ENCODE measurements around the gene BYSL.

Gene BYSL

DNA sequence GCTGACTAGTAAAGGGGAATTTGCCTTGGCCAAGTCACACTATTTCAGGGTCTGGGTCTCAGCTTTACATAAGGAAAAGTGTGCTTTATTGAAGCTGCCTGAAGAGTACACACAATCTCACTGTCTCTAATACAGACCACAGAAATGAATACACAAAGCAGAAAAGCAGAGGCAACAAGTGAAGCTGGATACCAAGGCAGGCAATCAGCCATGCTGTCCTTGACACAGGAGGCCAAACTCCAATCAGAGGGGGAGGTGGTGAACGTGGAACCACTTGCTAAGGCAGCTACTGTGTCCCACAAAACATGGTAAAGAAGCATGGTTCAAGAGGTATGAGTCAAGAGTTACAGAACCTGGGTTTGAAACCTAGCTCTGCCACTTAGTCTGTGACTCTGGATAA lies 42.1 kb downstream of the BYSL start:
- DNase-seq (ENCODE audit: low read depth) = no peak
- H3K4me3 ChIP-seq (ENCODE audit: low read depth, low read length) = no peak overlapping the region
- TF ChIP-seq POLR2A (IDR thresholded peaks at IDR 0.05; ENCODE audit: extremely low read depth, insufficient read length) = no peak
- no peak for TF ChIP-seq MAX (IDR thresholded peaks at IDR 0.05; ENCODE audit: low read depth, low read length)
- TF ChIP-seq, protein P1, sequence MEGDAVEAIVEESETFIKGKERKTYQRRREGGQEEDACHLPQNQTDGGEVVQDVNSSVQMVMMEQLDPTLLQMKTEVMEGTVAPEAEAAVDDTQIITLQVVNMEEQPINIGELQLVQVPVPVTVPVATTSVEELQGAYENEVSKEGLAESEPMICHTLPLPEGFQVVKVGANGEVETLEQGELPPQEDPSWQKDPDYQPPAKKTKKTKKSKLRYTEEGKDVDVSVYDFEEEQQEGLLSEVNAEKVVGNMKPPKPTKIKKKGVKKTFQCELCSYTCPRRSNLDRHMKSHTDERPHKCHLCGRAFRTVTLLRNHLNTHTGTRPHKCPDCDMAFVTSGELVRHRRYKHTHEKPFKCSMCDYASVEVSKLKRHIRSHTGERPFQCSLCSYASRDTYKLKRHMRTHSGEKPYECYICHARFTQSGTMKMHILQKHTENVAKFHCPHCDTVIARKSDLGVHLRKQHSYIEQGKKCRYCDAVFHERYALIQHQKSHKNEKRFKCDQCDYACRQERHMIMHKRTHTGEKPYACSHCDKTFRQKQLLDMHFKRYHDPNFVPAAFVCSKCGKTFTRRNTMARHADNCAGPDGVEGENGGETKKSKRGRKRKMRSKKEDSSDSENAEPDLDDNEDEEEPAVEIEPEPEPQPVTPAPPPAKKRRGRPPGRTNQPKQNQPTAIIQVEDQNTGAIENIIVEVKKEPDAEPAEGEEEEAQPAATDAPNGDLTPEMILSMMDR (IDR thresholded peaks at IDR 0.05; ENCODE audit: low read depth, low read length) = no peak
- no peak for TF ChIP-seq MYC (IDR thresholded peaks at IDR 0.05; ENCODE audit: low read depth, low read length)

- H3K4me3 ChIP-seq (ENCODE audit: low read depth, low read length) = no peak overlapping the region
- peak; percentile 33 for DNase-seq (ENCODE audit: low read depth)
- TF ChIP-seq MAX (IDR thresholded peaks at IDR 0.05; ENCODE audit: low read depth, low read length) = no peak
- TF ChIP-seq, protein P1 (IDR thresholded peaks at IDR 0.05; ENCODE audit: low read depth, low read length) = no peak
- TF ChIP-seq POLR2A (IDR thresholded peaks at IDR 0.05; ENCODE audit: extremely low read depth, insufficient read length) = no peak
- TF ChIP-seq MYC (IDR thresholded peaks at IDR 0.05; ENCODE audit: low read depth, low read length) = no peak
Measured at GRCh38 chr6:41964201-41964887, 43.0 kb downstream of the BYSL start.

GRCh38 chr6:41965429-41966213 lies 44.3 kb downstream of the BYSL start:
- TF ChIP-seq MYC (IDR thresholded peaks at IDR 0.05; ENCODE audit: low read depth, low read length) (no peak), MAX (IDR thresholded peaks at IDR 0.05; ENCODE audit: low read depth, low read length) (no peak), POLR2A (IDR thresholded peaks at IDR 0.05; ENCODE audit: extremely low read depth, insufficient read length) (no peak)
- TF ChIP-seq, protein P1 (IDR thresholded peaks at IDR 0.05; ENCODE audit: low read depth, low read length) = no peak
- no peak overlapping the region for H3K4me3 ChIP-seq (ENCODE audit: low read depth, low read length)
- DNase-seq (ENCODE audit: low read depth) = no peak

GRCh38 chr6:41966214-41966920 lies 45.1 kb downstream of the BYSL start:
- TF ChIP-seq MYC (IDR thresholded peaks at IDR 0.05; ENCODE audit: low read depth, low read length) = no peak
- no peak for TF ChIP-seq MAX (IDR thresholded peaks at IDR 0.05; ENCODE audit: low read depth, low read length)
- TF ChIP-seq, protein P1 (IDR thresholded peaks at IDR 0.05; ENCODE audit: low read depth, low read length) = no peak
- TF ChIP-seq POLR2A (IDR thresholded peaks at IDR 0.05; ENCODE audit: extremely low read depth, insufficient read length) = no peak
- no peak overlapping the region for H3K4me3 ChIP-seq (ENCODE audit: low read depth, low read length)
- DNase-seq (ENCODE audit: low read depth) = no peak

DNA sequence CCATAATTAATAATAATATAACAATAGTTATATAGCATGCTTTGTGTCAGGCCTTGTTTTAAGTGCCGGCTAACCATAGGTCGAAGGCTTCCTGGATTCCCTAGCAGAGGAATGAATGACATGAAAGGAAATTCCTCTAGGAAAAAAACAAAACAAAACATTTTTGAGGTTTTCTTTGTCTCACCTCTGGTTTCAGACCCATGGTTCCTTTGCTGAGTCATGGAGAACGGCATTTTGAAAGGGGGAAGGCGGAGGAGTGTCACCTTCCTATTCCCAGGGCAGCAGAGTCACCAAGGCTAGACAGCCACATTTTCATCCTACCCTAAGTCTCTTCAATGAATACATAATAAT lies 45.6 kb downstream of the BYSL start:
- TF ChIP-seq, protein P1 (IDR thresholded peaks at IDR 0.05; ENCODE audit: low read depth, low read length) = no peak
- TF ChIP-seq MYC (IDR thresholded peaks at IDR 0.05; ENCODE audit: low read depth, low read length) = no peak
- TF ChIP-seq POLR2A (IDR thresholded peaks at IDR 0.05; ENCODE audit: extremely low read depth, insufficient read length) = no peak
- TF ChIP-seq MAX (IDR thresholded peaks at IDR 0.05; ENCODE audit: low read depth, low read length) = no peak
- peak; percentile 71 for DNase-seq (ENCODE audit: low read depth)
- no peak overlapping the region for H3K4me3 ChIP-seq (ENCODE audit: low read depth, low read length)
